Putamen (tissue), 1 donor: ENCODE data around the gene RIN1.
"Not testable (repeated sequence)": the region's sequence is repeated elsewhere in the genome, so short reads cannot be mapped to it uniquely, and the experiment has no call there.

ENCODE experiments used
- DNase-seq: peaks from one replicate; pipeline ENCODE4 v3.0.0-alpha.2; 2016; ENCODE audit warnings: low spot score

Gene RIN1

GRCh38 chr11:66334605-66335442, 1.4 kb downstream of the RIN1 start:
- DNase-seq = no peak

GRCh38 chr11:66333896-66334604, 2.2 kb downstream of the RIN1 start:
- DNase-seq = no peak

GRCh38 chr11:66333220-66333877, 2.9 kb downstream of the RIN1 start:
- no peak for DNase-seq

- DNase-seq = no peak
These were observed 3.6 kb downstream of the RIN1 start for GRCh38 chr11:66332371-66333219.

- no peak for DNase-seq
These were observed 4.5 kb downstream of the RIN1 start for GRCh38 chr11:66331542-66332370.

- DNase-seq = no peak
These were observed 5.3 kb downstream of the RIN1 start for GRCh38 chr11:66330931-66331330.

- DNase-seq = no peak
These were observed 7.0 kb downstream of the RIN1 start for GRCh38 chr11:66329165-66329673.

GRCh38 chr11:66328302-66329144, 7.7 kb downstream of the RIN1 start:
- DNase-seq = peak; percentile 58

GRCh38 chr11:66328031-66328301, 8.3 kb downstream of the RIN1 start:
- no peak for DNase-seq

GRCh38 chr11:66327171-66328030, 8.8 kb downstream of the RIN1 start:
- DNase-seq = no peak

- no peak for DNase-seq
These were observed 9.7 kb downstream of the RIN1 start for GRCh38 chr11:66326261-66327111.

GRCh38 chr11:66325263-66325671, 11.0 kb downstream of the RIN1 start:
- no peak for DNase-seq

- DNase-seq = no peak
These were observed 11.6 kb downstream of the RIN1 start for GRCh38 chr11:66324664-66325063.

GRCh38 chr11:66323684-66324083, 12.6 kb downstream of the RIN1 start:
- no peak for DNase-seq

- no peak for DNase-seq
These were observed 13.4 kb downstream of the RIN1 start for GRCh38 chr11:66322732-66323427.

GRCh38 chr11:66321606-66322005, 14.6 kb downstream of the RIN1 start:
- DNase-seq = no peak

GRCh38 chr11:66320748-66321147, 15.5 kb downstream of the RIN1 start:
- DNase-seq = not testable (repeated sequence)

GRCh38 chr11:66320289-66320688, 15.9 kb downstream of the RIN1 start:
- not testable (repeated sequence) for DNase-seq
